Stimulated activated naive CD8-positive, alpha-beta T cell treated with anti-CD3 and anti-CD28 coated beads, Interleukin-15, amount 100 ng/mL, for 72 hours (primary cell): ENCODE results near the gene NRF1.
A peak's percentile ranks its signal among the peaks of the same experiment; 100 is the strongest.
"Not testable (repeated sequence)": the region's sequence is repeated elsewhere in the genome, so short reads cannot be mapped to it uniquely, and the experiment has no call there.

Source experiments
- ATAC-seq: fragments of 150-1000 bp; cut with Tn5 transposase; 2 replicates; pipeline ENCODE4 v1.10.0; 2021; ENCODE audit warnings: mild to moderate bottlenecking, moderate library complexity
- DNase-seq, 2 donors: peaks; one replicate each; pipeline ENCODE4 v3.0.0; 2021 to 2022
- H3K27ac Mint-ChIP-seq, 2 donors: one replicate each; pipeline ENCODE4 v1.8.0; 2022; ENCODE audit warnings: mild to moderate bottlenecking in 2 of 2, mixed read lengths in 2 of 2, moderate library complexity in 2 of 2
- H3K27me3 Mint-ChIP-seq: one replicate; pipeline ENCODE4 v1.8.0; 2022; ENCODE audit warnings: mixed read lengths
- H3K4me1 Mint-ChIP-seq: one replicate; pipeline ENCODE4 v1.8.0; 2022; ENCODE audit warnings: mild to moderate bottlenecking, mixed read lengths
- H3K4me3 Mint-ChIP-seq, 2 donors: one replicate each; pipeline ENCODE4 v1.8.0; 2022; ENCODE audit warnings: mild to moderate bottlenecking in 2 of 2, mixed read lengths in 2 of 2, moderate library complexity in 1 of 2
- H3K9me3 Mint-ChIP-seq, 2 donors: one replicate each; pipeline ENCODE4 v1.8.0; 2022; ENCODE audit warnings: mixed read lengths in 2 of 2

NRF1 gene

GRCh38 chr7:129617652-129618051 is 6.1 kb downstream of the NRF1 start:
- H3K4me1 Mint-ChIP-seq: peaks cover 74% of the 10 kb centered on the region
- no peak for DNase-seq
- H3K27ac Mint-ChIP-seq: no peak overlapping the region
- H3K27me3 Mint-ChIP-seq: no peaks in the 10 kb centered on the region
- H3K4me3 Mint-ChIP-seq: no peak overlapping the region
- H3K9me3 Mint-ChIP-seq: no peaks in the 10 kb centered on the region
- no peak for ATAC-seq

GRCh38 chr7:129626896-129627295 is 15.4 kb downstream of the NRF1 start:
- Mint-ChIP-seq H3K4me1 (peaks cover 39% of the 10 kb centered on the region), H3K4me3 (no peak overlapping the region), H3K9me3 (no peaks in the 10 kb centered on the region), H3K27me3 (no peaks in the 10 kb centered on the region), H3K27ac (no peak overlapping the region)
- ATAC-seq (no peak), DNase-seq (no peak)

- no peak for ATAC-seq
- Mint-ChIP-seq H3K4me3 (no peak overlapping the region), H3K4me1 (peaks cover 36% of the 10 kb centered on the region), H3K9me3 (no peaks in the 10 kb centered on the region), H3K27ac (no peak overlapping the region), H3K27me3 (no peaks in the 10 kb centered on the region)
- DNase-seq: no peak
Observed at GRCh38 chr7:129630341-129630740, 18.8 kb downstream of the NRF1 start.

- no peak overlapping the region for H3K4me3 Mint-ChIP-seq
- peaks cover 46% of the 10 kb centered on the region for H3K4me1 Mint-ChIP-seq
- ATAC-seq (no peak), DNase-seq (no peak)
- peak overlapping the region in 1 of 2 donors; percentile 86 for H3K27ac Mint-ChIP-seq
- no peaks in the 10 kb centered on the region for H3K9me3 Mint-ChIP-seq
- no peaks in the 10 kb centered on the region for H3K27me3 Mint-ChIP-seq
Observed at GRCh38 chr7:129634361-129635034, 23.0 kb downstream of the NRF1 start.

GRCh38 chr7:129635300-129636029 is 23.9 kb downstream of the NRF1 start:
- peak; percentile 48 to 62 for DNase-seq
- ATAC-seq: peak; percentile 92
- H3K27ac Mint-ChIP-seq: no peak overlapping the region
- H3K4me3 Mint-ChIP-seq: no peak overlapping the region
- H3K4me1 Mint-ChIP-seq: peaks cover 38% of the 10 kb centered on the region
- no peaks in the 10 kb centered on the region for H3K27me3 Mint-ChIP-seq
- no peaks in the 10 kb centered on the region for H3K9me3 Mint-ChIP-seq

- H3K4me1 Mint-ChIP-seq: peaks cover 38% of the 10 kb centered on the region
- H3K27me3 Mint-ChIP-seq, DNase-seq, H3K27ac Mint-ChIP-seq, H3K9me3 Mint-ChIP-seq, ATAC-seq, H3K4me3 Mint-ChIP-seq: not testable (repeated sequence)
Observed at GRCh38 chr7:129636030-129636550, 24.6 kb downstream of the NRF1 start.

- no peaks in the 10 kb centered on the region for H3K9me3 Mint-ChIP-seq
- DNase-seq: no peak
- peaks cover 38% of the 10 kb centered on the region for H3K4me1 Mint-ChIP-seq
- H3K27me3 Mint-ChIP-seq: no peaks in the 10 kb centered on the region
- no peak overlapping the region for H3K4me3 Mint-ChIP-seq
- no peak for ATAC-seq
- H3K27ac Mint-ChIP-seq: peak overlapping the region in 1 of 2 donors; percentile 52
Observed at GRCh38 chr7:129636641-129637040, 25.1 kb downstream of the NRF1 start.

GRCh38 chr7:129640400-129640799 is 28.9 kb downstream of the NRF1 start:
- no peak for ATAC-seq
- Mint-ChIP-seq H3K9me3 (no peaks in the 10 kb centered on the region), H3K27me3 (no peaks in the 10 kb centered on the region), H3K4me1 (peaks cover 46% of the 10 kb centered on the region), H3K4me3 (no peak overlapping the region), H3K27ac (no peak overlapping the region)
- no peak for DNase-seq

- ATAC-seq (no peak), DNase-seq (no peak)
- H3K4me3 Mint-ChIP-seq: no peak overlapping the region
- H3K4me1 Mint-ChIP-seq: peaks cover 33% of the 10 kb centered on the region
- no peak overlapping the region for H3K27ac Mint-ChIP-seq
- no peaks in the 10 kb centered on the region for H3K9me3 Mint-ChIP-seq
- H3K27me3 Mint-ChIP-seq: no peaks in the 10 kb centered on the region
Observed at GRCh38 chr7:129642871-129643549, 31.5 kb downstream of the NRF1 start.

- Mint-ChIP-seq H3K27ac (no peak overlapping the region), H3K27me3 (no peaks in the 10 kb centered on the region), H3K9me3 (no peaks in the 10 kb centered on the region), H3K4me1 (peaks cover 30% of the 10 kb centered on the region), H3K4me3 (no peak overlapping the region)
- DNase-seq (no peak), ATAC-seq (no peak)
Observed at GRCh38 chr7:129643550-129644170, 32.1 kb downstream of the NRF1 start.

GRCh38 chr7:129644634-129645230 is 33.2 kb downstream of the NRF1 start:
- peaks cover 34% of the 10 kb centered on the region for H3K4me1 Mint-ChIP-seq
- ATAC-seq (no peak), DNase-seq (no peak)

GRCh38 chr7:129646369-129647021 is 35.0 kb downstream of the NRF1 start:
- ATAC-seq: no peak
- Mint-ChIP-seq H3K27ac (peak overlapping the region in 1 of 2 donors; percentile 42), H3K9me3 (no peaks in the 10 kb centered on the region), H3K27me3 (no peaks in the 10 kb centered on the region), H3K4me1 (peaks cover 42% of the 10 kb centered on the region), H3K4me3 (no peak overlapping the region)
- no peak for DNase-seq

More at GRCh38 chr7:129644634-129645230, 33.2 kb downstream of the NRF1 start:
- Mint-ChIP-seq H3K27me3 (no peaks in the 10 kb centered on the region), H3K9me3 (no peaks in the 10 kb centered on the region), H3K4me3 (no peak overlapping the region), H3K27ac (no peak overlapping the region)

GRCh38 chr7:129649128-129649690 is 37.7 kb downstream of the NRF1 start:
- H3K9me3 Mint-ChIP-seq: no peaks in the 10 kb centered on the region
- no peaks in the 10 kb centered on the region for H3K27me3 Mint-ChIP-seq
- DNase-seq (no peak), ATAC-seq (no peak)
- peak overlapping the region in 1 of 2 donors; percentile 16 for H3K4me3 Mint-ChIP-seq
- peaks cover 40% of the 10 kb centered on the region for H3K4me1 Mint-ChIP-seq
- peak overlapping the region in 1 of 2 donors; percentile 66 for H3K27ac Mint-ChIP-seq

- Mint-ChIP-seq H3K4me1 (peaks cover 48% of the 10 kb centered on the region), H3K27me3 (no peaks in the 10 kb centered on the region), H3K9me3 (no peaks in the 10 kb centered on the region), H3K27ac (peak overlapping the region in 1 of 2 donors; percentile 87), H3K4me3 (no peak overlapping the region)
- DNase-seq (no peak), ATAC-seq (peak; percentile 76)
Observed at GRCh38 chr7:129650056-129650758, 38.7 kb downstream of the NRF1 start.
